ENCODE measurements around the gene RDH12. TPM values are rescaled to one million over a fixed set of nuclear protein-coding genes. Genes with fewer than 3 reads are reported as not detected.

The RDH12 gene
- total RNA-seq, 2 experiments from 2014 or later = not detected

DNA sequence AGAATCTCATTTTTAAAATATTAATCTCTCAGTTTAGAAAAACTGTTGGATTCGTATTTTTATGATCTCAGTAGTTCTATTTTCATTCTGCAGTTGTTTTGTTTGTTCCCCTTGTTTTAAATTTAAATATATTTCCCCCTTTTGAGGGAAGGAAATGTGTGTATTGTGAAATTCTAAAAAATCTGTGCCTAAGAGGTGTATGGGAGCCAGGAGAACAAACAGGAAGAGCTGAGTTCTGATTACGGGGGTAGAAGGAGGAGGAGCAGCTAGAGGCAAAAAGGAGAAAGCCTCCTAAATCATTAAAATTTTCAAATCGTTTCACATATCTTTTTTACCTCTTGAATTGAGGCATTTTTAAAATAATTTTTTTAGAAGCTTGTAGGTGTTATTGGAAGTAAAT, 2.3 kb downstream of the RDH12 start:
- DNase-seq (ENCODE audit: low spot score) = no peak
- no peak overlapping the region for H3K4me2 ChIP-seq (ENCODE audit: low read length)
- H2AFZ ChIP-seq (ENCODE audit: low read length) = peak overlapping the region; percentile 1; the same call in 1 of the 2 replicates
- H3K9me3 ChIP-seq (ENCODE audit: low read length) = peaks cover 8% of the 10 kb centered on the region; the same call in 1 of the 2 replicates
- TF ChIP-seq EZH2phosphoT487 (IDR thresholded peaks at IDR 0.05; ENCODE audit: borderline replicate concordance, low read depth, low read length) = no peak
- TF ChIP-seq, protein P1, sequence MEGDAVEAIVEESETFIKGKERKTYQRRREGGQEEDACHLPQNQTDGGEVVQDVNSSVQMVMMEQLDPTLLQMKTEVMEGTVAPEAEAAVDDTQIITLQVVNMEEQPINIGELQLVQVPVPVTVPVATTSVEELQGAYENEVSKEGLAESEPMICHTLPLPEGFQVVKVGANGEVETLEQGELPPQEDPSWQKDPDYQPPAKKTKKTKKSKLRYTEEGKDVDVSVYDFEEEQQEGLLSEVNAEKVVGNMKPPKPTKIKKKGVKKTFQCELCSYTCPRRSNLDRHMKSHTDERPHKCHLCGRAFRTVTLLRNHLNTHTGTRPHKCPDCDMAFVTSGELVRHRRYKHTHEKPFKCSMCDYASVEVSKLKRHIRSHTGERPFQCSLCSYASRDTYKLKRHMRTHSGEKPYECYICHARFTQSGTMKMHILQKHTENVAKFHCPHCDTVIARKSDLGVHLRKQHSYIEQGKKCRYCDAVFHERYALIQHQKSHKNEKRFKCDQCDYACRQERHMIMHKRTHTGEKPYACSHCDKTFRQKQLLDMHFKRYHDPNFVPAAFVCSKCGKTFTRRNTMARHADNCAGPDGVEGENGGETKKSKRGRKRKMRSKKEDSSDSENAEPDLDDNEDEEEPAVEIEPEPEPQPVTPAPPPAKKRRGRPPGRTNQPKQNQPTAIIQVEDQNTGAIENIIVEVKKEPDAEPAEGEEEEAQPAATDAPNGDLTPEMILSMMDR (conservative IDR thresholded peaks at IDR 0.05; ENCODE audit: low read length) = no peak
- H3K4me3 ChIP-seq (ENCODE audit: low read depth, low read length, poor library complexity, severe bottlenecking) = no peak overlapping the region
- no peaks in the 10 kb centered on the region for H3K79me2 ChIP-seq (ENCODE audit: insufficient read depth, low read depth, low read length)
- H4K20me1 ChIP-seq (ENCODE audit: insufficient read depth, low read length) = no peaks in the 10 kb centered on the region
- ChIA-PET CTCF (ENCODE audit: unreplicated experiment) (interaction anchor here (0.7 to 1.5 kb wide), 9 partner anchors 9 to 284 kb away, joined by 3 to 14 read pairs (median 4); partner anchors contain the start of gene PIGH), POLR2A (interaction anchor here (0.6 to 1.8 kb wide), 13 partner anchors 9 to 131 kb away, joined by 3 to 11 read pairs (median 5); partner anchors contain the start of genes ARG2, PIGH and RDH11)
- H3K27ac ChIP-seq (ENCODE audit: low read depth, low read length, poor library complexity, severe bottlenecking) = no peak overlapping the region
- H3K36me3 ChIP-seq (ENCODE audit: insufficient read depth, low read length) = no peaks in the 10 kb centered on the region
- H3K9me2 ChIP-seq (ENCODE audit: insufficient read depth, low read length) = no peaks in the 10 kb centered on the region
- intact Hi-C loops (cut with micrococcal nuclease; ENCODE audit: unreplicated experiment) = loop anchor here (1.0 to 10.0 kb wide), 5 partner anchors 85 to 539 kb away; partner anchors contain the start of gene ARG2
- no TSS peak for BruUV-seq (replicated peaks)
- H3K4me1 ChIP-seq (ENCODE audit: insufficient read depth, low read length, poor library complexity, severe bottlenecking) = no peaks in the 10 kb centered on the region

DNA sequence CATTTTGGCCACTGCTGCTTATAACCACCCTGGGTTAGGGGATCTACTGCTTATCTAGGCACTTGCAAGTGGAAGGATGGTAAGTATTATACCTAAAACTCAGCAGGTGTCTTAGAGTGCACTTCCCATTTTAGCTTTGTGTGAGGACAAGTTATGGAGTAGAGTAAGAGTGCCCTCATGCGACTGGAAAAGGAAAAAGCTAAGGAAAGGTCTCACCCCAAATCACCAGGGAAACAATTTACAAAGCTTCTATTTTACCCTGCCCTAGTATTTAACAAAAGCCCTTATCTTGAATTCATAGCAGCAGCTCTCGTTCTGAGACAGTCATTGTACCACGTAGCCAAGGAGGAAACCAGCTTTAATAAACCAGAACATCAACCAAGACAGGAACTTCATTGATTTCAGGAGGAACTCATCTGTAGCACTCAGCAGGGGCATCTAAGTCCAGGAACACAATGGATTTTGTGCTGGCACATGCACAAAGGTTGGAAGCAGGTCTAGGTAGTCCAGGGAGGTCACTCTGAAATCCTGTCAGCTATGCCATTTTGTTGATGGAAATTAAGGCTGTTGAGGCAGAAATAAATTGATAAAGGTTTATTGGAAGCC, 2.9 kb downstream of the RDH12 start:
- TF ChIP-seq EZH2phosphoT487 (IDR thresholded peaks at IDR 0.05; ENCODE audit: borderline replicate concordance, low read depth, low read length) = no peak
- TF ChIP-seq, protein P1 (conservative IDR thresholded peaks at IDR 0.05; ENCODE audit: low read length) = peak; percentile 87
- peaks cover 12% of the 10 kb centered on the region; the same call in 1 of the 2 replicates for H3K9me3 ChIP-seq (ENCODE audit: low read length)
- intact Hi-C loops (cut with micrococcal nuclease; ENCODE audit: unreplicated experiment) = loop anchor here (1.0 to 10.0 kb wide), 5 partner anchors 86 to 540 kb away; partner anchors contain the start of gene ARG2
- H3K79me2 ChIP-seq (ENCODE audit: insufficient read depth, low read depth, low read length) = no peaks in the 10 kb centered on the region
- H3K4me1 ChIP-seq (ENCODE audit: insufficient read depth, low read length, poor library complexity, severe bottlenecking) = no peaks in the 10 kb centered on the region
- DNase-seq (ENCODE audit: low spot score) = peak; percentile 79
- no peaks in the 10 kb centered on the region for H3K36me3 ChIP-seq (ENCODE audit: insufficient read depth, low read length)
- no peak overlapping the region for H3K4me2 ChIP-seq (ENCODE audit: low read length)
- H3K27ac ChIP-seq (ENCODE audit: low read depth, low read length, poor library complexity, severe bottlenecking) = no peak overlapping the region
- H3K9me2 ChIP-seq (ENCODE audit: insufficient read depth, low read length) = no peaks in the 10 kb centered on the region
- no TSS peak for BruUV-seq (replicated peaks)
- POLR2A ChIA-PET = interaction anchor here (0.6 to 1.8 kb wide), 12 partner anchors 8 to 132 kb away, joined by 3 to 11 read pairs (median 5); partner anchors contain the start of genes ARG2, PIGH and RDH11
- H4K20me1 ChIP-seq (ENCODE audit: insufficient read depth, low read length) = no peaks in the 10 kb centered on the region
- peak overlapping the region; percentile 1; the same call in 1 of the 2 replicates for H2AFZ ChIP-seq (ENCODE audit: low read length)
- no peak overlapping the region for H3K4me3 ChIP-seq (ENCODE audit: low read depth, low read length, poor library complexity, severe bottlenecking)
- CTCF ChIA-PET (ENCODE audit: unreplicated experiment) = interaction anchor here (0.7 to 1.5 kb wide), 11 partner anchors 9 to 284 kb away, joined by 3 to 14 read pairs (median 4); partner anchors contain the start of genes ARG2 and PIGH
